HepG2 (cell line): ENCODE results near the gene AKR1A1.

Source experiments
- CTCF ChIP-seq: sonication (generic); formaldehyde crosslinking; IDR thresholded peaks from 2 replicates; pipeline ENCODE4 v1.5.0; 2020; ENCODE audit warnings: mild to moderate bottlenecking, missing genetic modification reagents, moderate library complexity
- HES4 ChIP-seq: sonication (generic); formaldehyde crosslinking; IDR thresholded peaks from 2 replicates; pipeline ENCODE4 v1.9.0; 2021; ENCODE audit warnings: mild to moderate bottlenecking, missing genetic modification reagents, borderline replicate concordance
- KLF6 ChIP-seq: IDR thresholded peaks from 2 replicates; pipeline ENCODE4 v1.8.0; 2016; ENCODE audit warnings: missing biosample characterization, missing genetic modification reagents
- MLX ChIP-seq: IDR thresholded peaks from 2 replicates; pipeline ENCODE4 v1.6.1; 2016
- MXD1 ChIP-seq: sonication (generic); formaldehyde crosslinking; IDR thresholded peaks from 2 replicates; pipeline ENCODE4 v1.4.0; 2020; ENCODE audit warnings: mild to moderate bottlenecking, missing genetic modification reagents
- NONO ChIP-seq, 2 experiments: fragments of 450-650 bp in 1 of 2; sonication (generic) in 1 of 2; formaldehyde crosslinking in 1 of 2; IDR thresholded peaks in 1 of 2; conservative IDR thresholded peaks in 1 of 2; 2 replicates each; pipeline versions ENCODE4 v1.6.1 to v1.8.0; 2017 to 2022; ENCODE audit warnings: mild to moderate bottlenecking in 1 of 2, missing genetic modification reagents in 1 of 2, moderate library complexity in 1 of 2
- POLR2A ChIP-seq, 2 experiments: IDR thresholded peaks; 2 replicates each; pipeline ENCODE4 v1.6.1; 2011; ENCODE audit warnings: low read depth in 2 of 2, low read length in 2 of 2, mild to moderate bottlenecking in 1 of 2, moderate library complexity in 1 of 2; ENCODE audit not compliant: insufficient read depth in 1 of 2
- SATB2 ChIP-seq: sonication (generic); formaldehyde crosslinking; IDR thresholded peaks from 2 replicates; pipeline ENCODE4 v1.5.0; 2020; ENCODE audit warnings: missing genetic modification reagents
- ZNF709 ChIP-seq: sonication (generic); formaldehyde crosslinking; IDR thresholded peaks from 2 replicates; pipeline ENCODE4 v1.5.0; 2020; ENCODE audit warnings: mild to moderate bottlenecking, missing genetic modification reagents

- no peak for TF ChIP-seq ZNF709 (CRISPR knock-in tag)
- no peak for TF ChIP-seq MLX (CRISPR knock-in tag)
- no peak for TF ChIP-seq POLR2A (IDR thresholded peaks at IDR 0.05; ENCODE audit: insufficient read depth in 1 of 2, low read depth in 2 of 2, low read length in 2 of 2)
- TF ChIP-seq KLF6 (CRISPR knock-in tag) = no peak
- TF ChIP-seq CTCF (CRISPR knock-in tag) = no peak
- TF ChIP-seq HES4 (CRISPR knock-in tag) = no peak
- no peak for TF ChIP-seq MXD1 (CRISPR knock-in tag)
- TF ChIP-seq NONO (IDR thresholded peaks at IDR 0.05) = no peak
- TF ChIP-seq NONO (CRISPR knock-in tag; conservative IDR thresholded peaks at IDR 0.05) = no peak
- TF ChIP-seq SATB2 = no peak
Observed at GRCh38 chr1:45607404-45608074, 56.9 kb downstream of the AKR1A1 start.
